H1 (cell line): ENCODE results near the gene HMCN2. TPM values are rescaled to one million over a fixed set of nuclear protein-coding genes. Genes with fewer than 3 reads are reported as not detected.

Experiments
- ASH2L ChIP-seq: fragments of 200-600, 300-600 bp; sonication (generic); IDR thresholded peaks from one replicate; pipeline ENCODE4 v1.7.1; 2017; ENCODE audit warnings: low read length
- CEBPB ChIP-seq: IDR thresholded peaks from 2 replicates; pipeline ENCODE4 v1.6.1; 2012; ENCODE audit warnings: low read depth, low read length
- RBBP5 ChIP-seq: IDR thresholded peaks from 2 replicates; pipeline ENCODE4 v1.7.1; 2012; ENCODE audit warnings: low read depth, mild to moderate bottlenecking, inconsistent platforms, low read length, moderate library complexity, borderline replicate concordance
- SIX5 ChIP-seq: IDR thresholded peaks from 2 replicates; pipeline ENCODE4 v1.6.1; 2011; ENCODE audit warnings: mild to moderate bottlenecking, low read depth, low read length
- polyA plus RNA-seq, 7 experiments: library from polyadenylated mRNA; depleted of rRNA in 3 of 7; stranded (reverse) in 5 of 7; unstranded in 2 of 7; fragments of >200 nt in 5 of 7; fragments of 200-250 nt in 2 of 7; gene quantifications; 1 replicate in 5 of 7; 2 replicates in 1 of 7; 4 replicates in 1 of 7; pipeline versions ENCODE4 v1.2.1 to v1.2.3, GENCODE V29; 2011 to 2013; ENCODE audit warnings: missing spikeins in 2 of 7, mixed read lengths in 2 of 7
- total RNA-seq: library from RNA; stranded (reverse); fragmentation: NEBNext Ultra II Directional; extraction: Animal tissue kit (Norgen Biotek cat#: 25700); gene quantifications from 2 replicates; pipeline ENCODE4 v1.2.1, GENCODE V29; 2021

The HMCN2 gene
- total and polyA plus RNA-seq, 2 of the 8 experiments (the other 6 are each of a cell fraction or from before 2014, with no cell fraction given), result 5.0 to 9.1 TPM

GRCh38 chr9:130268521-130269211 is 3.1 kb downstream of the HMCN2 start (continued):
- TF ChIP-seq ASH2L (peak; percentile 74), RBBP5 (peak; percentile 95; the same call in 1 of the 2 replicates), SIX5 (no peak), CEBPB (no peak)
